D341Med (cell line): ENCODE results near the gene HHIP.

Experiments used
- DNase-seq: peaks from one replicate; pipeline ENCODE4 v3.0.0; 2012; ENCODE audit warnings: low spot score

The HHIP gene

DNA sequence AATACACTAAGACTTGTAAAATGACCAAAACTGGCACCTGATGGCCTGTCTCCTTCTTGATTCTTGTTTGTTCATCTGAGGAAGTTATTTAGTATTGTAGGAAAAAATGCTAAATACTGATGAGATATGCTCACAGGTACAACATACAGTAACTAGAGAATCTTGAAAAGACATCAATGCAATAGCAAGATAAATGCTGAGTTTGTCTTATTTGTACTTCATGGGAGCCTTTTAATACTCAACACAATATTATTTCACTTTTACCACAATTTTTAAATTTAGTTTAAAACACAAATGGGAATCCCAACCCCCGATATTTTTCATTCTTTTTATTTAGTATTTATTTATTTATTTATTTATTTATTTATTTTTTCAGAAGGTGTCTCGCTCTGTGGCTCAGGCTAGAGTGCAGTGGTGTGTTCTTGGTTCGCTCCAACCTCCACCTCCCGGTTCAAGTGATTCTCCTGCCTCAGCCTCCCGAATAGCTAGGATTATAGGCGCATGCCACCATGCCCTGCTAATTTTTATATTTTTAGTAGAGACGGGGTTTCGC lies 12.1 kb downstream of the HHIP start:
- DNase-seq = no peak

DNA sequence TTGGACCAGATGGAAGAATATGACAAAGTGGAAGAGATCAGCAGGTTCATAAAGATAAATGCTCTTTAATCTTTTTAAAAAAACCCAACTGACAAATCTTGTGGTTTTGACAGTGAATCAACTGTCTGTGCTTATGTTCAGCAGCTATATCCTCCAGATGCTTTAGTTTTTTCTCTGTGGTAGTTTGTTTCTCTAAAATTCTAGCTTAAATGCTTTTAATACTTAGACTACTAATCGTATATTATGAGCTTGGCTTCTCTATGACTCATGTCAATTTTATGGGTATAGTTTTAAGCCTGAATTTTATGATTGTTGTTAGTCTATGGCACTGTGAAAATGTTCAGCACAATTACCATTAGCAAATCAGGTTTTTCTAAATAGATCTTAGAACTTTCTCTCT lies 12.9 kb downstream of the HHIP start:
- no peak for DNase-seq

DNA sequence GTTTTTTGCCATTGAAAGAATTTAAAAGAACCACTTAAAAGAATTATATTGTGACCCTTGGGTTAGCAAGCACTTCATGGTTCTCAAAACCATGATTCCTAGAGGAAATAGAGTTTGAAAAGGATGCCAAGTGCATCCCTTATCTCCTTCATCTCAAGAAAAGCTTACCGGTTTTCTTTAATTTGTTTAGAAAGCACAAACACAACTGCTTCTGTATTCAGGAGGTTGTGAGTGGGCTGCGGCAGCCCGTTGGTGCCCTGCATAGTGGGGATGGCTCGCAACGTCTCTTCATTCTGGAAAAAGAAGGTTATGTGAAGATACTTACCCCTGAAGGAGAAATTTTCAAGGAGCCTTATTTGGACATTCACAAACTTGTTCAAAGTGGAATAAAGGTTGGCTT lies 13.5 kb downstream of the HHIP start:
- no peak for DNase-seq

DNA sequence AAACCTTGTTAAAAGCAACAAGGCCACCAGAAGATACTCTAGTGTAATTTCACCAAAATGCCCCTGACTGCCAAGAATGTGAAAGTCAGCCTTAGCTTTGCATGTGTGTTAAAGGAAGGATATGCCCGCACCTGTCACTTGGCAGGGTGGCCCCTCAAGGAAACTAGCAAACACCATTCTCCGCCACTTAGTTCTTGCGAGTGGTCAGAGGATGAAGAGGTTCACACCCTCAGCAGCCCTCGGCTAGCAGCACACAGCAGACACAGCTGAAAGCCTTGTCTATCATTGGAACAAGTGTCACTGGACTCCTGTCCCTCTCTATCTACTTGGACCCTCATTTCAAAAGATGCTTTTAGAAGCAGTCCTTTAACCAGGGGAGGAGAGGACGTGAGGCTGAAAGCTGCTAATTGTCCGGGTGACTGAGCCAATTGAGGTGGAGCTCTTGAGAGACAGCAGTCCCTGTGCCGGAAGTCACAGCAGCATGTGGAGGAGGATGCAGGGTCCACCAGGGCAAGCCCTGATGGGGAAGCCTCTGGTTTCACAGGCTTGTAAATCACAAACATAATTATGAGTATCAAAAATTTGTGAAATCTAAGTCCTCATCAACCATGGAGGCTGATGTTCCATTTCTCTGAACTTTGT lies 18.0 kb downstream of the HHIP start:
- no peak for DNase-seq

DNA sequence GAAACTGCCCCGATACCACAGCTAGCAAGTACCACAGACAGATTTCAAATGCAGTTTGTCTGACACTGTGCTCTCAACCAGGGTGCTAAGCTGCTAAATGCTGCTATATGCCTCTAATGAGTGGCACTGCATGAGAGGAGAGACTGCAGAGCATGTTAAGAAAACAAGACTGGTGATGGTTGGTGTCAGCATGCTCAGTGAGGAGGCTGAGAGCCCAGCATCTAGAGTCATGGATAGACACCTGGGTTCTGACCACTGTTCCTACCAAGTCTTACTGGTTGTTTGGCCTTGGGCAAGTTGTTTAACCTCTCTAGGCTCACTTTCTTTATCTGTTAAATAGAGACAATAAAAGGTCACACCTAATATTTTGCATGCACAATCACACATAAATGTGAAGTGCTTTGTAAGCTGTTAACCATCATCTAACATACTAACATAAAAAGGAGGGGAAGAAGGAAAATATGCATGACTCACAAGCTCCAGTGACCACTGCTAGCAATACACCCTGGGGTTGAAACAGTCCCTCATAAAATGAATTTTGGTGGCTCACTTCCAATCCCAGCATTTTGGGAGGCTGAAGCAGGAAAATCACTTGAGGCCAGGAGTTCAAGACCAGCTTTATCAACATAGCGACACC lies 20.7 kb downstream of the HHIP start:
- DNase-seq = no peak

- DNase-seq = no peak
Observed at GRCh38 chr4:144667500-144667899, 21.5 kb downstream of the HHIP start.

DNA sequence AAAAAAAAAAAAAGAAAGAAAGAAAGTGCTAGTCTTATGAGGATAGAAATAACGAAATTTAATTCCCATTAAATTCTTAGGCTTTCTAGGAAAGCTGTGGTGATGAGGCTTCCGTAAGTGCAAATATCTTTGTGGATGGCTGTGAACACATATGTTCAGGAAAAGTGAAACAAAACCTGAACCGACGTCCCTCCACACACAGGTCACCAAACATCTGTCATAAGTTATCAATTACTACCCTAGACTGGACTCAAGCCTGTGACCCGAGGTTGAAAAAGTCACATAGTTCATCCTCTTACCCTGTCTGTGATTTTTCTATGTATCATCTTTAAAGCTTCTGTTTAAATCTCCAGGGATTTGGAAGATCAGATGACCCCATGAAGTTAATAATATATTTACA lies 24.8 kb downstream of the HHIP start:
- no peak for DNase-seq

DNA sequence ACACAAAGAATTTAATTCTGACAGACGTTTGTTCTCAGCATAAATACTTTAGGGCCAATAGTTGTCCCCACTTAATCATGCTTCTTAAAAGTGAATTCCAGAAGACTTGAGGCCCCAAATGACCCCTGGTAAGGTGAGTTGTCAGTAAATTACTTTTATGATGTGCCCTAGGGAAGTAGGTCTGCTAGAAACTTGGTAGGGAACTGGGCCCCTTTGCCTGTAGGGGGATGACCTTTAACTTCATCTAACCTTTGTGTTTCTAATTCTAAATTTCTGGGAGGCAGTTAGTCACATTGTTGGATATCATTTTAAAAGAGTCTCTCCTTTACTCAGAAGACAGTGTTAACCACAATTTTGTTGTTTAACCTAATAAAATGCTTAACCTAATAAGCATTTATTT lies 28.8 kb downstream of the HHIP start:
- no peak for DNase-seq

GRCh38 chr4:144681806-144682205 lies 35.9 kb downstream of the HHIP start:
- DNase-seq = no peak

- no peak for DNase-seq
Observed at GRCh38 chr4:144683516-144683915, 37.6 kb downstream of the HHIP start.

GRCh38 chr4:144685911-144686310 lies 40.0 kb downstream of the HHIP start:
- no peak for DNase-seq

- no peak for DNase-seq
Observed at GRCh38 chr4:144686921-144687320, 41.0 kb downstream of the HHIP start.

- no peak for DNase-seq
Observed at GRCh38 chr4:144687466-144687865, 41.5 kb downstream of the HHIP start.

GRCh38 chr4:144688035-144688569 lies 42.1 kb downstream of the HHIP start:
- no peak for DNase-seq

DNA sequence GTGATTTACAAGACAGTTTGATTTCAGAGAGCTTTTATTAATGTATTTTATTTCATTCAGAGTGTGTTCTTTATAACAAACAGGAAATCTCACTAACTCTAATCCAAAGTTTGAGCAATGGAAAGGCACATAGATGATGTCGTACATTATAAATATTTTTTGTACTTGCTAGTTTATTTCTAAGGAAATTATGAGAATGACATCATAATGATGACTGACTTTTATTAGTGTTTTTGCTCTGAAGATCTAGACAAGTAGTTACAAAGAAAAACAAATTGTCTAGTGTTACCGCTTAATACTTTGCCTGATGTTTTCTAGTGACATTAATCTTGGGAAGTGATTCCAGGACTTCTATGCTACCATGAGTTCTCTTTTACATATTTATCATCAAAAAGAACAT lies 43.2 kb downstream of the HHIP start:
- DNase-seq = no peak

- DNase-seq = no peak
Observed at GRCh38 chr4:144695721-144696120, 49.8 kb downstream of the HHIP start.

DNA sequence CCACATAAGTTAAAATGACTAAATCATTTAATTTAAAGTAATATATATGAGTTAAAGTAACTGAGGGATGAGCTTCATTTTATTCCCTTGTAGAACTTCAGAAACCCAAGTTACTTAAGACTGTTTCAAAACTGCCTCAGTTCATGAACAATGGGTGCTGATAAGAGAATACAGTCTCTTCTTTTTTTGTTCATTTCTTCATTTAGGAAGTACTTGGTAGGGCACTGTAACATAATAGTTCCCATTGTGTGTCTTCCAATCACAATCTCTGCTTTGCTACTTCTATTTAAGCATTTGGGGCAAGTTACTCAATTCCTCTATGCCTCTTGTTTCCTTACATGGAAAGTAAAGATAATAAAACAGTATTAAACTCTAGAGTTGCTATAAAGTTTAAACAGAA lies 50.4 kb downstream of the HHIP start:
- DNase-seq = no peak

DNA sequence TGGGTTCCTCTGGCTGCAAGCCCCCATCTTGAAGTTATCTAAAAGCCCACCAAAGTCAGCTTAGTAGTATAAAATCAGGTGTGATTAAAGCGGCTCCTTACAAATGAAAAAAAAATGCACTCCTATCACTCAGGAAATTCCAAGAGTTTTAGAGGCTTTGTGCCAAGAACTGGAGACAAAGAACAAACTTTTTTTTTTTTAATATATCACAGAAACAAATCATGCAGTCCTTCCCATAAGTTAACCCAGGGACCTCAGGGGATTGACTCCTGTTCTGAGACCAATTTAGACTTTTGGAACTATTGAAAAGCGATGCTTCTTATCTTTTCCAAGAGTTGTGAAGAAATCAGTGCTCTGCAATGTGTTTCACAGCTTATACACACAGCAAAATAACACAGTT lies 53.6 kb downstream of the HHIP start:
- no peak for DNase-seq

GRCh38 chr4:144701683-144702233 lies 55.8 kb downstream of the HHIP start:
- DNase-seq = no peak

DNA sequence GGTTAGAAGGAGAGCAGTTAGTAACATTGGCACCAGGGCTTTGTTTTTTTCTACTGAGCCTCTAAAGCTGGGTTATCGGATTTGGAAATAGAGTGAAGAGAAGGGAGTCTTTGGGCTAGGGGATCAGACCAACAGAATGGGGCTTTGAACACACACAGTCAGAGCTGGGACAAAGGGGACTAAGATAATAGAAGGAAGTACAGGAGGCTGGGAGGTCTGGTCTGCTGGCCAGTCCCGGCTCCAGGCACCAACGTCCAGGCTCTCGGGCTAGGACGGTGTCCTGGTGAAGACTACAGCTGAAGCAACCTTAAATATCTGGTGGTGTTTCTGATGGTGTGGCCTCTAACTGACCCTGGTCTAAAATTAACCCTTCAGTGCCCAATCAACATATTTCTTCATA lies 57.5 kb downstream of the HHIP start:
- DNase-seq = no peak

DNA sequence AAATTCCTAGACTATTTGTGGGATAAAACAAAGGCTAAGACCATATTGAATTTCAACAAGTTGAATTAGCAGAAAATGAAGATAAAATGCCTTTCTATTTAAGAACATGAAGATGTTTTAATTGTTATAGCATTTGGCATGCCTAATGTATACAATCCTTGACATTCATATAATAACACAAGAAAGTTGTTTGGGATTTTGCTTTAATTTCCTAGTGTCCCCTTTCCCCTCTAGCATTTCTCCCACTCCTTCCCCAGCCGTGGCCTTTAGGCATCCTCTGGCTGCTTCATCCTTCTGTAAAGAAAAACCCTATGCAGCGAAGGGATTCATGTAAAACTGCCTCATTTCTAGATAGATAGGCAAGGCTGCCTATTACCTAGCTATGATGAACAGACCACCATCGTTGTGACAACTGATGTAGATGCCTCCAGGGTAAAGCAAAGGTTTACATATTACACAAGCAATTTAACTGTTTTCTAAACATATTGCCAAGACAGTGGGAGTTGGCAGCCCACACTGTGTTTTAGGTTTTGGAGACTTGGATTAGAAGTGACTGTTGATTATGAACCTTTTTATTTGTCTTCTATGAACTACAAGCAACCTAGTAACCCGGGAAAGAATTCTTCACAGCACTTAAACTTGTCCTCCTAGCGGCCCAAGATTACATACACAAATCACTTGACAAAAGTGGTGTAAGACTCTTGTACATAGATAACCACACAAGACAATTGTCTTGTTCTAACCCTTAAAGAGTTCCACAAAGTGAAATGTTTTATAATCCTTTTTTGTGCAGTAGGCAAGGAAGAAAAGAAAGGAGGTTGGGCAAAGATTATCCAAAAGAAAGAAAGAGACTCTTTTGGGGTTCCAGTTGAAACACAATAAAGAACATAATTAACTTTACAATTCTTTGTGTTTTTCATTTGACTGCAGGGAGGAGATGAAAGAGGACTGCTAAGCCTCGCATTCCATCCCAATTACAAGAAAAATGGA lies 59.9 kb downstream of the HHIP start:
- no peak for DNase-seq

DNA sequence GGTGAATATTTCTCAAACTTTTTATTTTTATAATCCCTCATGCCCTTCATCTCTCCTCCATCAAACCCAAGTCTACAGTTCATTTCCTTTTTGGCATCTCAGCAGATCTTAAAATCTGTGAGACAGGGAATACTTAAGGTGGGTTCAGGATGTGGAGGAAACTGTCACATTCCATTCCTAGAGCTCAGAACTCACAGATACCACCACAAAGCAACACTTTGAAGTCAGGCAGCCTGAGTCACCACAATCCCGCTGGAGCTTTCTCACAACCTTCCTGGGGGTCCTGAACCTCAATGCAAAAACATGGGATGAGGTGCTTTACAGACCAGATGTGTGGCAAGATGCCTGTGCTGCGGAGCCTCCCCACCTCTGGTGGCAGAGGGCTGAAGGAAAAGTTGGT lies 63.2 kb downstream of the HHIP start:
- no peak for DNase-seq
